NCI-H2171 treated with DMSO at 0.1 percent for 48 hours (cell line): ENCODE measurements around the gene BMPR1A.

ENCODE experiments used
- DNase-seq: peaks from one replicate; lab custom pipeline; 2025; lab: John Stamatoyannopoulos, UW

Gene BMPR1A

GRCh38 chr10:86802473-86803108 lies 46.2 kb downstream of the BMPR1A start:
- no peak for DNase-seq

- DNase-seq, result no peak
These were observed 46.7 kb downstream of the BMPR1A start for GRCh38 chr10:86803156-86803555.

GRCh38 chr10:86804805-86805204 lies 48.4 kb downstream of the BMPR1A start:
- no peak for DNase-seq

GRCh38 chr10:86813101-86813500 lies 56.7 kb downstream of the BMPR1A start:
- no peak for DNase-seq

GRCh38 chr10:86813982-86814381 lies 57.6 kb downstream of the BMPR1A start:
- DNase-seq, result no peak

- no peak for DNase-seq
These were observed 58.7 kb downstream of the BMPR1A start for GRCh38 chr10:86815035-86815617.

- no peak for DNase-seq
These were observed 59.2 kb downstream of the BMPR1A start for GRCh38 chr10:86815640-86816039.

GRCh38 chr10:86817246-86817645 lies 60.8 kb downstream of the BMPR1A start:
- no peak for DNase-seq

GRCh38 chr10:86819567-86819966 lies 63.1 kb downstream of the BMPR1A start:
- no peak for DNase-seq

GRCh38 chr10:86820509-86820908 lies 64.1 kb downstream of the BMPR1A start:
- DNase-seq, result no peak

- DNase-seq, result no peak
These were observed 65.1 kb downstream of the BMPR1A start for GRCh38 chr10:86821388-86821999.

- no peak for DNase-seq
These were observed 67.1 kb downstream of the BMPR1A start for GRCh38 chr10:86823565-86823964.

- DNase-seq, result no peak
These were observed 67.7 kb downstream of the BMPR1A start for GRCh38 chr10:86824151-86824550.

GRCh38 chr10:86825366-86825765 lies 68.9 kb downstream of the BMPR1A start:
- no peak for DNase-seq

- DNase-seq, result no peak
These were observed 71.2 kb downstream of the BMPR1A start for GRCh38 chr10:86827639-86828038.

- no peak for DNase-seq
These were observed 71.7 kb downstream of the BMPR1A start for GRCh38 chr10:86828145-86828544.

GRCh38 chr10:86829472-86829871 lies 73.1 kb downstream of the BMPR1A start:
- no peak for DNase-seq

- DNase-seq, result no peak
These were observed 73.7 kb downstream of the BMPR1A start for GRCh38 chr10:86830043-86830591.

GRCh38 chr10:86833969-86834368 lies 77.5 kb downstream of the BMPR1A start:
- DNase-seq, result no peak

- no peak for DNase-seq
These were observed 79.6 kb downstream of the BMPR1A start for GRCh38 chr10:86836044-86836443.

- no peak for DNase-seq
These were observed 81.2 kb downstream of the BMPR1A start for GRCh38 chr10:86837663-86838062.

GRCh38 chr10:86840498-86840897 lies 84.1 kb downstream of the BMPR1A start:
- no peak for DNase-seq

- no peak for DNase-seq
These were observed 89.7 kb downstream of the BMPR1A start for GRCh38 chr10:86846088-86846487.
